GM19372 (cell line): ENCODE measurements around the gene CYP2A7.
"Not testable (repeated sequence)": the region's sequence is repeated elsewhere in the genome, so short reads cannot be mapped to it uniquely, and the experiment has no call there.

Experiments
- ATAC-seq: cut with Tn5 transposase; IDR thresholded peaks from one replicate; pipeline ENCODE4 v1.9.1; 2021; ENCODE audit warnings: mild to moderate bottlenecking, low read depth, moderate library complexity; ENCODE audit not compliant: unreplicated experiment

The CYP2A7 gene

GRCh38 chr19:40843653-40844052, 38.4 kb downstream of the CYP2A7 start:
- ATAC-seq: not testable (repeated sequence)

GRCh38 chr19:40842997-40843652, 38.9 kb downstream of the CYP2A7 start:
- ATAC-seq: not testable (repeated sequence)

- not testable (repeated sequence) for ATAC-seq
Observed at GRCh38 chr19:40842012-40842411, 40.0 kb downstream of the CYP2A7 start.

- ATAC-seq: not testable (repeated sequence)
Observed at GRCh38 chr19:40838477-40838876, 43.6 kb downstream of the CYP2A7 start.

GRCh38 chr19:40836754-40837429, 45.1 kb downstream of the CYP2A7 start:
- no peak for ATAC-seq

- ATAC-seq: not testable (repeated sequence)
Observed at GRCh38 chr19:40833728-40834533, 48.1 kb downstream of the CYP2A7 start.

GRCh38 chr19:40832431-40832790, 49.6 kb downstream of the CYP2A7 start:
- ATAC-seq: not testable (repeated sequence)

GRCh38 chr19:40831502-40832430, 50.3 kb downstream of the CYP2A7 start:
- ATAC-seq: no peak

GRCh38 chr19:40830741-40831140, 51.3 kb downstream of the CYP2A7 start:
- ATAC-seq: not testable (repeated sequence)

GRCh38 chr19:40829205-40829604, 52.8 kb downstream of the CYP2A7 start:
- ATAC-seq: no peak

- no peak for ATAC-seq
Observed at GRCh38 chr19:40827386-40828247, 54.4 kb downstream of the CYP2A7 start.

GRCh38 chr19:40826699-40827385, 55.2 kb downstream of the CYP2A7 start:
- not testable (repeated sequence) for ATAC-seq

- ATAC-seq: not testable (repeated sequence)
Observed at GRCh38 chr19:40826312-40826698, 55.7 kb downstream of the CYP2A7 start.

- ATAC-seq: not testable (repeated sequence)
Observed at GRCh38 chr19:40825460-40826095, 56.5 kb downstream of the CYP2A7 start.
